WTC11 (cell line): ENCODE data around the gene EXOC4. TPM values are rescaled to one million over a fixed set of nuclear protein-coding genes. Genes with fewer than 3 reads are reported as not detected.

Experiments
- ATAC-seq: fragments of 200-7000 bp; cut with Tn5 transposase; 2 replicates; pipeline ENCODE4 v1.10.0; 2021; ENCODE audit warnings: mild to moderate bottlenecking, moderate library complexity
- CTCF ChIA-PET: fragments of 300-600 bp; sonication (Branson Sonifier 250); formaldehyde crosslinking; loops from one replicate; lab custom pipeline; 2021; ENCODE audit warnings: antibody characterized with exemption; lab: Charles Lee
- POLR2A ChIA-PET: fragments of 350-600 bp; sonication (Branson Sonifier 250); formaldehyde crosslinking; loops from one replicate; lab custom pipeline; 2021; ENCODE audit warnings: antibody characterized with exemption; lab: Charles Lee
- DNase-seq: peaks from one replicate; pipeline ENCODE4 v3.0.0; 2021; ENCODE audit warnings: low spot score
- H3K27ac Mint-ChIP-seq: 2 replicates; pipeline ENCODE4 v1.8.0; 2021; ENCODE audit warnings: mixed read lengths
- H3K27me3 Mint-ChIP-seq: 2 replicates; pipeline ENCODE4 v1.8.0; 2021; ENCODE audit warnings: low read depth, mild to moderate bottlenecking, moderate library complexity, mixed read lengths
- H3K36me3 Mint-ChIP-seq: 2 replicates; pipeline ENCODE4 v1.8.0; 2021; ENCODE audit warnings: mixed read lengths
- H3K4me1 Mint-ChIP-seq: 2 replicates; pipeline ENCODE4 v1.8.0; 2022; ENCODE audit warnings: mixed read lengths
- H3K4me3 Mint-ChIP-seq: 2 replicates; pipeline ENCODE4 v1.8.0; 2021; ENCODE audit warnings: mild to moderate bottlenecking, moderate library complexity, mixed read lengths
- H3K9me3 Mint-ChIP-seq: 2 replicates; pipeline ENCODE4 v1.8.0; 2021; ENCODE audit warnings: mixed read lengths
- AFF4 ChIP-seq: sonication (generic); formaldehyde crosslinking; IDR thresholded peaks from 2 replicates; pipeline ENCODE4 v1.8.1; 2023; ENCODE audit warnings: mild to moderate bottlenecking, missing genetic modification reagents, borderline replicate concordance
- ARID4B ChIP-seq: sonication (generic); formaldehyde crosslinking; IDR thresholded peaks from 2 replicates; pipeline ENCODE4 v1.8.0; 2023; ENCODE audit warnings: missing genetic modification reagents, mild to moderate bottlenecking, borderline replicate concordance
- CREM ChIP-seq: sonication (generic); formaldehyde crosslinking; IDR thresholded peaks from 2 replicates; pipeline ENCODE4 v1.8.1; 2022; ENCODE audit warnings: mild to moderate bottlenecking, missing genetic modification reagents, moderate library complexity
- EMX1 ChIP-seq: fragments of 250-450 bp; sonication (Bioruptor Pico); IDR thresholded peaks from 2 replicates; pipeline ENCODE4 v1.8.0; 2021; ENCODE audit warnings: mild to moderate bottlenecking
- ETV6 ChIP-seq: sonication (generic); formaldehyde crosslinking; IDR thresholded peaks from 2 replicates; pipeline ENCODE4 v1.8.1; 2022; ENCODE audit warnings: mild to moderate bottlenecking, missing genetic modification reagents
- HMGA2 ChIP-seq: fragments of 250-450 bp; sonication (Bioruptor Pico); IDR thresholded peaks from 2 replicates; pipeline ENCODE4 v1.4.0; 2021; ENCODE audit warnings: mild to moderate bottlenecking, moderate library complexity
- JAZF1 ChIP-seq: fragments of 250-450 bp; sonication (Bioruptor Pico); IDR thresholded peaks from 2 replicates; pipeline ENCODE4 v1.9.0; 2021; ENCODE audit warnings: moderate library complexity, mild to moderate bottlenecking, inconsistent platforms
- NR1H2 ChIP-seq: sonication (generic); formaldehyde crosslinking; IDR thresholded peaks from 2 replicates; pipeline ENCODE4 v1.9.0; 2021; ENCODE audit warnings: mild to moderate bottlenecking, moderate library complexity, missing genetic modification reagents
- RORB ChIP-seq: fragments of 250-450 bp; sonication (Bioruptor Pico); IDR thresholded peaks from 2 replicates; pipeline ENCODE4 v1.9.0; 2021; ENCODE audit warnings: mild to moderate bottlenecking
- SMAD3 ChIP-seq: sonication (generic); formaldehyde crosslinking; IDR thresholded peaks from 2 replicates; pipeline ENCODE4 v1.8.0; 2022; ENCODE audit warnings: missing genetic modification reagents, mild to moderate bottlenecking, borderline replicate concordance
- TCF7 ChIP-seq: sonication (generic); formaldehyde crosslinking; IDR thresholded peaks from 2 replicates; pipeline ENCODE4 v1.8.0; 2022; ENCODE audit warnings: mild to moderate bottlenecking, low read depth, missing genetic modification reagents, moderate library complexity
- TEAD1 ChIP-seq: sonication (generic); formaldehyde crosslinking; IDR thresholded peaks from 2 replicates; pipeline ENCODE4 v1.8.0; 2022; ENCODE audit warnings: mild to moderate bottlenecking, missing genetic modification reagents
- ZBTB43 ChIP-seq: sonication (generic); formaldehyde crosslinking; IDR thresholded peaks from 2 replicates; pipeline ENCODE4 v1.8.1; 2023; ENCODE audit warnings: mild to moderate bottlenecking, missing genetic modification reagents
- ZNF219 ChIP-seq: sonication (generic); formaldehyde crosslinking; IDR thresholded peaks from 2 replicates; pipeline ENCODE4 v1.8.0; 2023; ENCODE audit warnings: missing genetic modification reagents, mild to moderate bottlenecking, borderline replicate concordance
- total RNA-seq: library from RNA; stranded (reverse); gene quantifications from 3 replicates; pipeline ENCODE4 v1.2.3, GENCODE V29; 2021
- TF ChIP-seq, protein P1 (sequence below): sonication (generic); formaldehyde crosslinking; IDR thresholded peaks from 2 replicates; pipeline ENCODE4 v1.8.1; 2022; ENCODE audit warnings: missing genetic modification reagents, borderline replicate concordance
- TF ChIP-seq, protein P2 (sequence below): sonication (generic); formaldehyde crosslinking; IDR thresholded peaks from 2 replicates; pipeline ENCODE4 v1.8.0; 2022; ENCODE audit warnings: mild to moderate bottlenecking, missing genetic modification reagents
- TF ChIP-seq, protein P3 (sequence below): fragments of 250-450 bp; sonication (Bioruptor Pico); IDR thresholded peaks from 2 replicates; pipeline ENCODE4 v1.9.0; 2021; ENCODE audit warnings: moderate library complexity, mild to moderate bottlenecking, inconsistent platforms, borderline replicate concordance
- TF ChIP-seq, protein P4 (sequence below): fragments of 200-600 bp; IDR thresholded peaks from 2 replicates; pipeline ENCODE4 v1.8.0; 2022; ENCODE audit warnings: antibody characterized with exemption
- TF ChIP-seq, protein P5 (sequence below): sonication (generic); formaldehyde crosslinking; IDR thresholded peaks from 2 replicates; pipeline ENCODE4 v1.8.0; 2022; ENCODE audit warnings: mild to moderate bottlenecking, missing genetic modification reagents
- TF ChIP-seq, protein P6 (sequence below): sonication (generic); formaldehyde crosslinking; IDR thresholded peaks from 2 replicates; pipeline ENCODE4 v1.8.1; 2023; ENCODE audit warnings: mild to moderate bottlenecking, moderate library complexity, missing genetic modification reagents

EXOC4 gene
- total RNA-seq, 1 experiment from 2014 or later = 62.0 TPM

- no peaks in the 10 kb centered on the region for H3K27me3 Mint-ChIP-seq
- no peak overlapping the region for H3K4me3 Mint-ChIP-seq
- H3K27ac Mint-ChIP-seq = no peak overlapping the region
- no peak for TF ChIP-seq ETV6 (CRISPR knock-in tag)
- no peak for TF ChIP-seq SMAD3 (CRISPR knock-in tag)
- TF ChIP-seq ARID4B = no peak
- TF ChIP-seq, protein P1, sequence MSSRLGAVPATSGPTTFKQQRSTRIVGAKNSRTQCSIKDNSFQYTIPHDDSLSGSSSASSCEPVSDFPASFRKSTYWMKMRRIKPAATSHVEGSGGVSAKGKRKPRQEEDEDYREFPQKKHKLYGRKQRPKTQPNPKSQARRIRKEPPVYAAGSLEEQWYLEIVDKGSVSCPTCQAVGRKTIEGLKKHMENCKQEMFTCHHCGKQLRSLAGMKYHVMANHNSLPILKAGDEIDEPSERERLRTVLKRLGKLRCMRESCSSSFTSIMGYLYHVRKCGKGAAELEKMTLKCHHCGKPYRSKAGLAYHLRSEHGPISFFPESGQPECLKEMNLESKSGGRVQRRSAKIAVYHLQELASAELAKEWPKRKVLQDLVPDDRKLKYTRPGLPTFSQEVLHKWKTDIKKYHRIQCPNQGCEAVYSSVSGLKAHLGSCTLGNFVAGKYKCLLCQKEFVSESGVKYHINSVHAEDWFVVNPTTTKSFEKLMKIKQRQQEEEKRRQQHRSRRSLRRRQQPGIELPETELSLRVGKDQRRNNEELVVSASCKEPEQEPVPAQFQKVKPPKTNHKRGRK (CRISPR knock-in tag) = no peak
- no peak for TF ChIP-seq ZNF219 (CRISPR knock-in tag)
- no peak for TF ChIP-seq AFF4 (CRISPR knock-in tag)
- TF ChIP-seq, protein P2, sequence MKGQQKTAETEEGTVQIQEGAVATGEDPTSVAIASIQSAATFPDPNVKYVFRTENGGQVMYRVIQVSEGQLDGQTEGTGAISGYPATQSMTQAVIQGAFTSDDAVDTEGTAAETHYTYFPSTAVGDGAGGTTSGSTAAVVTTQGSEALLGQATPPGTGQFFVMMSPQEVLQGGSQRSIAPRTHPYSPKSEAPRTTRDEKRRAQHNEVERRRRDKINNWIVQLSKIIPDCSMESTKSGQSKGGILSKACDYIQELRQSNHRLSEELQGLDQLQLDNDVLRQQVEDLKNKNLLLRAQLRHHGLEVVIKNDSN (CRISPR knock-in tag) = no peak
- TF ChIP-seq, protein P3, sequence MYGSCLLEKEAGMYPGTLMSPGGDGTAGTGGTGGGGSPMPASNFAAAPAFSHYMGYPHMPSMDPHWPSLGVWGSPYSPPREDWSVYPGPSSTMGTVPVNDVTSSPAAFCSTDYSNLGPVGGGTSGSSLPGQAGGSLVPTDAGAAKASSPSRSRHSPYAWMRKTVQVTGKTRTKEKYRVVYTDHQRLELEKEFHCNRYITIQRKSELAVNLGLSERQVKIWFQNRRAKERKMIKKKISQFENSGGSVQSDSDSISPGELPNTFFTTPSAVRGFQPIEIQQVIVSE (CRISPR knock-in tag) = no peak
- no peak for TF ChIP-seq TEAD1 (CRISPR knock-in tag)
- no peak for TF ChIP-seq JAZF1 (CRISPR knock-in tag)
- TF ChIP-seq ZBTB43 (CRISPR knock-in tag) = no peak
- TF ChIP-seq, protein P4, sequence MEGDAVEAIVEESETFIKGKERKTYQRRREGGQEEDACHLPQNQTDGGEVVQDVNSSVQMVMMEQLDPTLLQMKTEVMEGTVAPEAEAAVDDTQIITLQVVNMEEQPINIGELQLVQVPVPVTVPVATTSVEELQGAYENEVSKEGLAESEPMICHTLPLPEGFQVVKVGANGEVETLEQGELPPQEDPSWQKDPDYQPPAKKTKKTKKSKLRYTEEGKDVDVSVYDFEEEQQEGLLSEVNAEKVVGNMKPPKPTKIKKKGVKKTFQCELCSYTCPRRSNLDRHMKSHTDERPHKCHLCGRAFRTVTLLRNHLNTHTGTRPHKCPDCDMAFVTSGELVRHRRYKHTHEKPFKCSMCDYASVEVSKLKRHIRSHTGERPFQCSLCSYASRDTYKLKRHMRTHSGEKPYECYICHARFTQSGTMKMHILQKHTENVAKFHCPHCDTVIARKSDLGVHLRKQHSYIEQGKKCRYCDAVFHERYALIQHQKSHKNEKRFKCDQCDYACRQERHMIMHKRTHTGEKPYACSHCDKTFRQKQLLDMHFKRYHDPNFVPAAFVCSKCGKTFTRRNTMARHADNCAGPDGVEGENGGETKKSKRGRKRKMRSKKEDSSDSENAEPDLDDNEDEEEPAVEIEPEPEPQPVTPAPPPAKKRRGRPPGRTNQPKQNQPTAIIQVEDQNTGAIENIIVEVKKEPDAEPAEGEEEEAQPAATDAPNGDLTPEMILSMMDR = no peak
- TF ChIP-seq, protein P5, sequence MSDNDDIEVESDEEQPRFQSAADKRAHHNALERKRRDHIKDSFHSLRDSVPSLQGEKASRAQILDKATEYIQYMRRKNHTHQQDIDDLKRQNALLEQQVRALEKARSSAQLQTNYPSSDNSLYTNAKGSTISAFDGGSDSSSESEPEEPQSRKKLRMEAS (CRISPR knock-in tag) = no peak
- TF ChIP-seq TCF7 (CRISPR knock-in tag) = no peak
- TF ChIP-seq, protein P6, sequence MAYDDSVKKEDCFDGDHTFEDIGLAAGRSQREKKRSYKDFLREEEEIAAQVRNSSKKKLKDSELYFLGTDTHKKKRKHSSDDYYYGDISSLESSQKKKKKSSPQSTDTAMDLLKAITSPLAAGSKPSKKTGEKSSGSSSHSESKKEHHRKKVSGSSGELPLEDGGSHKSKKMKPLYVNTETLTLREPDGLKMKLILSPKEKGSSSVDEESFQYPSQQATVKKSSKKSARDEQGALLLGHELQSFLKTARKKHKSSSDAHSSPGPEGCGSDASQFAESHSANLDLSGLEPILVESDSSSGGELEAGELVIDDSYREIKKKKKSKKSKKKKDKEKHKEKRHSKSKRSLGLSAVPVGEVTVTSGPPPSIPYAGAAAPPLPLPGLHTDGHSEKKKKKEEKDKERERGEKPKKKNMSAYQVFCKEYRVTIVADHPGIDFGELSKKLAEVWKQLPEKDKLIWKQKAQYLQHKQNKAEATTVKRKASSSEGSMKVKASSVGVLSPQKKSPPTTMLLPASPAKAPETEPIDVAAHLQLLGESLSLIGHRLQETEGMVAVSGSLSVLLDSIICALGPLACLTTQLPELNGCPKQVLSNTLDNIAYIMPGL (CRISPR knock-in tag) = no peak
- TF ChIP-seq CREM (CRISPR knock-in tag) = no peak
- no peak for TF ChIP-seq EMX1
- TF ChIP-seq NR1H2 (CRISPR knock-in tag) = no peak
- TF ChIP-seq RORB (CRISPR knock-in tag) = no peak
- TF ChIP-seq HMGA2 (CRISPR knock-in tag) = no peak
- TF ChIP-seq, all 79 proteins: peak for 0
- POLR2A ChIA-PET = no interaction called here
- no peak for DNase-seq
- Mint-ChIP-seq H3K4me1 (peaks cover 16% of the 10 kb centered on the region), H3K36me3 (no peaks in the 10 kb centered on the region), H3K9me3 (peaks cover 8% of the 10 kb centered on the region)
- no peak for ATAC-seq
- CTCF ChIA-PET = no interaction called here
These were observed 393.1 kb downstream of the EXOC4 start for GRCh38 chr7:133645884-133646391.
